Measurements from ENCODE around the gene NID2. TPM values are rescaled to one million over a fixed set of nuclear protein-coding genes. Genes with fewer than 3 reads are reported as not detected.

The NID2 gene
- total and polyA plus RNA-seq, 2 donors (not counting 1 experiment from before 2014, with no cell fraction given): not detected

GRCh38 chr14:52051871-52052270 is 17.0 kb downstream of the NID2 start:
- H3K27ac ChIP-seq (ENCODE audit: low read length in 2 of 2): no peak overlapping the region
- H2AFZ ChIP-seq (ENCODE audit: insufficient read depth, low read depth, low read length, poor library complexity, severe bottlenecking): no peak overlapping the region
- H3K4me3 ChIP-seq (ENCODE audit: control extremely low read depth in 1 of 5, extremely low read depth in 1 of 5, insufficient read depth in 1 of 5, low read depth in 2 of 5, low read length in 4 of 5): no peak overlapping the region
- H3K4me1 Mint-ChIP-seq: peaks cover 7% of the 10 kb centered on the region
- DNase-seq (no peak), ATAC-seq (ENCODE audit: low read depth) (no peak)
- H3K9me3 ChIP-seq (ENCODE audit: control extremely low read depth in 1 of 3, control insufficient read depth in 2 of 3, insufficient read depth in 1 of 3, low read length in 2 of 3): no peaks in the 10 kb centered on the region
- CTCF ChIA-PET: no interaction called here
- no peak overlapping the region for H3K27ac Mint-ChIP-seq
- POLR2A ChIA-PET: no interaction called here
- no peak overlapping the region for H3K9ac ChIP-seq (ENCODE audit: low read length)
- no peaks in the 10 kb centered on the region for H4K20me1 ChIP-seq (ENCODE audit: control insufficient read depth, insufficient read depth, low read length, poor library complexity, severe bottlenecking)
- no peaks in the 10 kb centered on the region for H3K9me3 Mint-ChIP-seq (ENCODE audit: insufficient read depth)
- H3K4me3 Mint-ChIP-seq: no peak overlapping the region
- H3K36me3 ChIP-seq (replicated peaks in 1 of 2; ENCODE audit: control extremely low read depth in 1 of 2, control insufficient read depth in 1 of 2, extremely low read depth in 1 of 2, insufficient read depth in 2 of 2, low read length in 1 of 2): no peaks in the 10 kb centered on the region
- no peaks in the 10 kb centered on the region for H3K79me2 ChIP-seq (ENCODE audit: control insufficient read depth, insufficient read depth, low read length)
- TF ChIP-seq EZH2 (IDR thresholded peaks at IDR 0.05; ENCODE audit: borderline replicate concordance, insufficient read depth, low read depth, low read length, poor library complexity, severe bottlenecking): no peak
- TF ChIP-seq CTCF (IDR thresholded peaks at IDR 0.05): no peak
- H3K4me2 ChIP-seq (replicated peaks; ENCODE audit: low read depth, low read length, poor library complexity, severe bottlenecking): no peak overlapping the region
- peaks cover 0 to 6% (median 0%) of the 10 kb centered on the region in 4 experiments for H3K27me3 ChIP-seq (replicated peaks in 1 of 4; ENCODE audit: control extremely low read depth in 1 of 4, control insufficient read depth in 3 of 4, insufficient read depth in 4 of 4, low read length in 3 of 4)
- H3K27me3 Mint-ChIP-seq: peaks cover 21% of the 10 kb centered on the region
- intact Hi-C loops (cut with micrococcal nuclease): no loop called here
- no CpG with 5 or more reads among the region's 2 CpGs for WGBS (ENCODE audit: insufficient coverage)
- H3K4me1 ChIP-seq (ENCODE audit: control insufficient read depth in 2 of 2, insufficient read depth in 2 of 2, low read length in 2 of 2): no peaks in the 10 kb centered on the region

- no peaks in the 10 kb centered on the region for H3K79me2 ChIP-seq (ENCODE audit: control insufficient read depth, insufficient read depth, low read length)
- H3K27ac ChIP-seq (ENCODE audit: low read length in 2 of 2): no peak overlapping the region
- ATAC-seq (ENCODE audit: low read depth) (no peak), DNase-seq (no peak)
- H4K20me1 ChIP-seq (ENCODE audit: control insufficient read depth, insufficient read depth, low read length, poor library complexity, severe bottlenecking): no peaks in the 10 kb centered on the region
- H3K4me1 ChIP-seq (ENCODE audit: control insufficient read depth in 2 of 2, insufficient read depth in 2 of 2, low read length in 2 of 2): no peaks in the 10 kb centered on the region
- H3K27me3 ChIP-seq (replicated peaks in 1 of 4; ENCODE audit: control extremely low read depth in 1 of 4, control insufficient read depth in 3 of 4, insufficient read depth in 4 of 4, low read length in 3 of 4): peaks cover 0 to 6% (median 0%) of the 10 kb centered on the region in 4 experiments
- no peaks in the 10 kb centered on the region for H3K36me3 ChIP-seq (replicated peaks in 1 of 2; ENCODE audit: control extremely low read depth in 1 of 2, control insufficient read depth in 1 of 2, extremely low read depth in 1 of 2, insufficient read depth in 2 of 2, low read length in 1 of 2)
- CTCF ChIA-PET: no interaction called here
- 96% methylated on average over 3 of the region's 3 CpGs for WGBS (ENCODE audit: insufficient coverage)
- H3K9me3 Mint-ChIP-seq (ENCODE audit: insufficient read depth): no peaks in the 10 kb centered on the region
- H2AFZ ChIP-seq (ENCODE audit: insufficient read depth, low read depth, low read length, poor library complexity, severe bottlenecking): no peak overlapping the region
- no peak overlapping the region for H3K4me2 ChIP-seq (replicated peaks; ENCODE audit: low read depth, low read length, poor library complexity, severe bottlenecking)
- no peak overlapping the region for H3K27ac Mint-ChIP-seq
- POLR2A ChIA-PET: no interaction called here
- H3K9me3 ChIP-seq (ENCODE audit: control extremely low read depth in 1 of 3, control insufficient read depth in 2 of 3, insufficient read depth in 1 of 3, low read length in 2 of 3): no peaks in the 10 kb centered on the region
- peaks cover 23% of the 10 kb centered on the region for H3K27me3 Mint-ChIP-seq
- no peak overlapping the region for H3K9ac ChIP-seq (ENCODE audit: low read length)
- H3K4me1 Mint-ChIP-seq: peaks cover 12% of the 10 kb centered on the region
- H3K4me3 Mint-ChIP-seq: no peak overlapping the region
- H3K4me3 ChIP-seq (ENCODE audit: control extremely low read depth in 1 of 5, extremely low read depth in 1 of 5, insufficient read depth in 1 of 5, low read depth in 2 of 5, low read length in 4 of 5): no peak overlapping the region
- TF ChIP-seq EZH2 (IDR thresholded peaks at IDR 0.05; ENCODE audit: borderline replicate concordance, insufficient read depth, low read depth, low read length, poor library complexity, severe bottlenecking): no peak
- TF ChIP-seq CTCF (IDR thresholded peaks at IDR 0.05): no peak
- intact Hi-C loops (cut with micrococcal nuclease): no loop called here
Measured at GRCh38 chr14:52051251-52051650, 17.6 kb downstream of the NID2 start.

Data from B cell (primary cell).